HG03354 (cell line): ENCODE data around the gene UBE3C.
"Not testable (repeated sequence)": the region's sequence is repeated elsewhere in the genome, so short reads cannot be mapped to it uniquely, and the experiment has no call there.

ENCODE experiments used
- ATAC-seq: cut with Tn5 transposase; IDR thresholded peaks from one replicate; pipeline ENCODE4 v1.9.1; 2021; ENCODE audit warnings: mild to moderate bottlenecking; ENCODE audit not compliant: unreplicated experiment, poor library complexity, severe bottlenecking

UBE3C gene

DNA sequence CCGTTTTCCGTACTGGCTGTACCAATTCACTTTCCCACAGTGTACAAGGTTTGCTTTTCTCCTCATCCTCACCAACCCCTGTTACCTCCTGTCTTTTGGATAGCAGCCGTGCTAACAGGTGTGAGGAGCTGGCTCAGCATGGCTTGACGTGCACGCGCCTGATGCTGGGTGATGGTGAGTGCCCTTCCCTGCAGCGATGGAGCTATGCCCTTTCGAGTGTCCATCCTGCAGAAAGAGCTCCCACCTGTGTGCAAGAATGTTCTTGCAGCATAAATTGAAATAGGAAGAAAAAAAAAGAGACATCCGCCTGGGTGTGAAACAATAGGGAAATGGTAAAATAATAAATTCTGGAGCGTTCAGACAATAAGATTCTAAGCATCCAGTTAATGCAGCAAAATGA lies 9.5 kb upstream of the UBE3C start:
- ATAC-seq: no peak

DNA sequence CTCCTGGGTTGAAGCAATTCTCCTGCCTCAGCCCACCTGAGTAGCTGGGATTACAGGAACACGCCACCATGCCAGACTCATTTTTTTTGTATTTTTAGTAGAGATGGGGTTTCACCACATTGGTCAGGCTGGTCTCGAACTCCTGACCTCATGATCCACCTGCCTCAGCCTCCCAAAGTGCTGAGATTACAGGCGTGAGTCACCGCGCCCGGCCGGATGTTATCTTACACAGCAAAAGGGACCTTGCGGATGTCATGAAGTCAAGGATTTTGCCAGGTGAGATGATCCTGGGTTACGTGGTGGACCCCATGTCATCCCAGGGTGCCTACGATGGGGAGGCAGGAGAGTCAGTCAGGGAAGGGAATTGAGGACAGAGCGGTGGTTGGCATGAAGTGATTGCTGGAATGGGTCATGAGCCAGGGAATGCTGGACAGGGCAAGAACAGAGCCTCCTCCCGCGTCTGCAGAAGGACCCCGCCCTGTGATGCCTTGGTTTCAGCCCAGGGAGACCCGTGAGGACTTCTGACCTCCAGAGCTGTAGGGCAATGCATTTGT lies 8.7 kb upstream of the UBE3C start:
- no peak for ATAC-seq

DNA sequence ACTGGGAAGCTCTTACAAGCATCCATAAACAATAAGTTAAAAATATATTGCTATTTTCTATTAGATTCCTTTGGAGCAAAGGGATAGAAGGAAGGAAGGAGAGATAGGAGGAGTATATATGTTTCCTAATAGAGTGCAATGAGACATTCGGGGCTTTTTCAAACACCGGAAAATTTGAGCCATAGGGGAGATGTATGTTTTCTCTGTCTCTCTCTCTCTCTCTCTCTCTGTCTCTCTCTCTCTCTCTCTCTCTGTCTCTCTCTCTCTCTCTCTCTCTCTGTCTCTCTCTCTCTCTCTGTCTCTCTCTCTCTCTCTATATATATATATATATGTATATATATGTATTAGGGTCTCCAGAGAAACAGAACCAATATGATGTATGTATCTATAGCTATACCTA lies 7.9 kb upstream of the UBE3C start:
- ATAC-seq: not testable (repeated sequence)

DNA sequence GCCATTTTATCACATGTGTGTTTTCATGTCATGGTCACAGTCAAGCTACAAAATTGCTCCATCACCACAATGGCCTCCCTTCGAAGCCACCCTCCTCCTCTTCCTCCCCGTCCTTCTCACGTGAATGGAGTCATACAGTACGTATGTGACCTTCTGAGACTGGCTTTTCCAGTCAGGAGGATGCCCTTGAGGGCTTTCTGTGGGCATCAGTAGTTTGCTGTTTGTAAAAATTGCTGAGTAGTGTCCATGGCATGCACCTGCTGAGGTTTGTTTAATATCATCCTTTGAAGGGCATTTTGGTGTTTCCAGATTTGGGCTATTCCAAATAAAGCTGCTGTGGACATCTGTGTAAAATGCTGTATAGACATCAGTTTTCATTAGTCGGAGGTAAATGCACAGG lies 5.9 kb upstream of the UBE3C start:
- no peak for ATAC-seq

GRCh38 chr7:157133304-157133703 lies 5.4 kb upstream of the UBE3C start:
- ATAC-seq: no peak

GRCh38 chr7:157136372-157136771 lies 2.4 kb upstream of the UBE3C start:
- ATAC-seq: no peak

DNA sequence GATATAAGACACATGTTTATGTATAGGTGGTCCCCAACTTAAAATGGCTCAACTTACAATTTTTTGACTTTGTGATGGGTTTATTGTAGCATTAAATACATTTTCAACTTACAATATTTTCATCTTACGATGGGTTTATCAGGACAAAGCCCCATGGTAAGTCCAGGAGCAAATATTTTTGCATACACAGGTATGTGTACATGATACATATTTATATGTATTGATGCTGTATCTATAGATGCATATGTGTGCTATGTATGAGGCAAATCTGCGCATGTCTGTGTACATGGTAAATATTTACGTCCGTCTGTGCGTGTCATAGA lies 664 bp upstream of the UBE3C start:
- ATAC-seq: no peak

GRCh38 chr7:157139111-157139809 lies 534 bp downstream of the UBE3C start:
- peak; percentile 66 for ATAC-seq

GRCh38 chr7:157139810-157140510 lies 1.2 kb downstream of the UBE3C start:
- ATAC-seq: no peak

GRCh38 chr7:157140511-157140905 lies 1.8 kb downstream of the UBE3C start:
- no peak for ATAC-seq

DNA sequence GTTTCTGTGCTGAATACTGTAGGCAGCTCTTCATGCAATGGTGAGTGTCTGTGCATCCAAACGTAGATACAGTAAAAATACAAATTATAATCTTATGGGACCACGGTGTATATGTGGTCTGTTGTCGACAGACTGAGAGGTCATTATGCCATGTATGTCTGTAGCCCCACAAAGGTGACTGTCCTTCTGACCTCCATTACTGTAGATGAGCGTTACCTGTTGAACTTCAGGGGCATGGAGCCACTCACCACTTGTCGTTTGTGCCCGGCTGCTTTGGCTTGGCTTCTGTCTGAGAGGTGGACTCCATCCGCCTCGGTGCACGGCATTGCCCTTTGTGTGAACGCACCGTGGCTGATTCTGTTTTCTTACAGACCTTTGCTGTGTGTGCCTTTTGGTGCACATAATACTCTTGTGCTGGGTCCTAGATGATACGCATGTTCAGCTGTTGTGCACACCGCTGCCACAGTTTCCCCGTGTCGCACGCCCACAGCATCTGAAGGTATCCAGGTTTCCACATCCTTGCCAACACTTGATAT lies 2.9 kb downstream of the UBE3C start:
- ATAC-seq: no peak

- no peak for ATAC-seq
Observed at GRCh38 chr7:157143788-157144187, 5.1 kb downstream of the UBE3C start.

GRCh38 chr7:157149317-157149716 lies 10.6 kb downstream of the UBE3C start:
- ATAC-seq: no peak

DNA sequence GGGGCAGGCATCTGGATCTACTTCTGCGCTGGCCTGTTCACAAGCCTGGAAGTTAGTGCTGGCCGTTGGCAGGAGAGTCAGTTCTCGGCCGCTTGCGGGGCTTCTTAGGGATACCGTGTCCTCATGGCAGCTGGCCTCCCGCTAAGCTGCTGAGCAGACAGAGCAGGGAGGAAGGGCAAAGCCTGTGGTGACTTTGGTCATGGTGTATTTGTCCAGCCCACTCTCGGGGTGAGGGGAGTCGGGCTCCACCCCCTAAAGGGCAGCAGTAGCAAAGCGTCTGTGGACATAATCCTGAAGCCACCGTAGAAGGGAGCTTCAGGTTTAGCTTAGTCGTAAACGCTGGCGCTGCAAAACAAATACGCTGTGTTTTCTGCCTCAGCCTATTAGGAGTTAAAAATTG lies 12.2 kb downstream of the UBE3C start:
- no peak for ATAC-seq

GRCh38 chr7:157151626-157152339 lies 13.1 kb downstream of the UBE3C start:
- ATAC-seq: no peak

- ATAC-seq: no peak
Observed at GRCh38 chr7:157152391-157152937, 13.7 kb downstream of the UBE3C start.

DNA sequence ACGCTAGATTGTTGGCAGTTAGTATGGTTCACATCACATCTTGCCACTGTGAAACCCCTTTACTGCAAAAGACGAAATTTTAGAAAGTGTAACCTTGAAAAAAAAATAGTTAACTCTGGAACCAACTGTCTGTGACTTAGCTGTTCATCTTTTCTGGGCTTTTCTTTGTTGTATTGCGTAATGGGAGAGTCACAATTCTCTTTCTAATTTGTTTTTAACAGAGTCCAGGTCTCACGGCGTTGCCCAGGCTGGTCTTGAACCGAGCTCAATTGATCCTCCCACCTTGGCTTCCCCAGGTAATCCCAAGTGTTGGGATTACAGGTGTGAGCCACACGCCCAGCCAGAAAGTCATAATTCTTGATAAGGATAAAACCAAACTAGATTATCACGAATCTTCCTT lies 14.5 kb downstream of the UBE3C start:
- no peak for ATAC-seq

- ATAC-seq: no peak
Observed at GRCh38 chr7:157155959-157156358, 17.2 kb downstream of the UBE3C start.

DNA sequence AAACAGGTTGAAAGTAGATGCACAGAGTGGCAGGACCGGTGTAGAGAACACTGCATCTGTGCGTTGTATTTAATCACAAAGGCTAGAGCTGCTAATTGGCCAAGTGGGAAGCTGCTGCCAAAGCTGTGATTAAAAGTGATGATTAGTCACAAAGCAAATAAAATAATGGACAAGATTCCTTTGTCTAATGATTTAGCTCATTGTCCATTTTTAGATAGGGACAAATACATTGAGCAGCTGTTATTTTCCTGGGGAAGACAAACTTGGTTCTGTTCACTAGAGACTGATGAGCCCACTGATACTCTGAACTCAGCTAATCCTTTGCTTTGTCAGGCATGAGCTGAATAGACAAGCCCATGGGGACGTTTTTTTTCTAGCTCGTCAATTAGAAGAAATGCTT lies 19.7 kb downstream of the UBE3C start:
- ATAC-seq: no peak

- not testable (repeated sequence) for ATAC-seq
Observed at GRCh38 chr7:157159537-157159936, 20.8 kb downstream of the UBE3C start.
